ENCODE results near the gene ITGAL.

The ITGAL gene

GRCh38 chr16:30548416-30549253 is 76.1 kb downstream of the ITGAL start:
- DNase-seq = no peak

GRCh38 chr16:30551781-30552180 is 79.2 kb downstream of the ITGAL start:
- DNase-seq = no peak

- no peak for DNase-seq
Observed at GRCh38 chr16:30552956-30553355, 80.4 kb downstream of the ITGAL start.

GRCh38 chr16:30553393-30553899 is 80.9 kb downstream of the ITGAL start:
- DNase-seq = no peak

- no peak for DNase-seq
Observed at GRCh38 chr16:30554557-30555314, 82.2 kb downstream of the ITGAL start.

GRCh38 chr16:30555315-30556124 is 83.0 kb downstream of the ITGAL start:
- DNase-seq = no peak

- no peak for DNase-seq
Observed at GRCh38 chr16:30556125-30556473, 83.6 kb downstream of the ITGAL start.

- no peak for DNase-seq
Observed at GRCh38 chr16:30557707-30557956, 85.1 kb downstream of the ITGAL start.

GRCh38 chr16:30557957-30558788 is 85.6 kb downstream of the ITGAL start, which contains the start of gene ZNF764:
Gene ZNF764 (minus strand): TSS chr16:30558374. CDS start chr16:30558182, 192 bp downstream.
- peak; percentile 96 for DNase-seq

- DNase-seq = no peak
Observed at GRCh38 chr16:30558789-30559377, 86.3 kb downstream of the ITGAL start.

- no peak for DNase-seq
Observed at GRCh38 chr16:30559690-30560089, 87.1 kb downstream of the ITGAL start.

GRCh38 chr16:30561089-30561816 is 88.7 kb downstream of the ITGAL start:
- peak; percentile 36 for DNase-seq

- DNase-seq = no peak
Observed at GRCh38 chr16:30562021-30562420, 89.5 kb downstream of the ITGAL start.

GRCh38 chr16:30565526-30565925 is 93.0 kb downstream of the ITGAL start:
- DNase-seq = no peak

- no peak for DNase-seq
Observed at GRCh38 chr16:30565984-30566383, 93.4 kb downstream of the ITGAL start.

GRCh38 chr16:30566531-30566930 is 94.0 kb downstream of the ITGAL start:
- no peak for DNase-seq

- DNase-seq = peak; percentile 73
Observed at GRCh38 chr16:30567160-30567990, 94.8 kb downstream of the ITGAL start.

GRCh38 chr16:30567991-30568638 is 95.6 kb downstream of the ITGAL start:
- DNase-seq = peak; percentile 72

- no peak for DNase-seq
Observed at GRCh38 chr16:30569281-30569680, 96.7 kb downstream of the ITGAL start.

Measured in NK-92 treated with Interleukin-12 subunit alpha and Interleukin-12 subunit beta, amount 100 ng/mL, for 24 hours (cell line).